ENCODE data around the gene PACSIN1. TPM values are rescaled to one million over a fixed set of nuclear protein-coding genes. Genes with fewer than 3 reads are reported as not detected.

The PACSIN1 gene
- total and polyA plus RNA-seq, 2 experiments from 2014 or later, result 12.1 to 20.3 TPM

GRCh38 chr6:34560366-34561226 lies 94.7 kb downstream of the PACSIN1 start:
- Histone ChIP-seq H3K9me3 (ENCODE audit: low read depth) (no peaks in the 10 kb centered on the region), H3K27ac (peak overlapping the region; percentile 90), H3K36me3 (no peaks in the 10 kb centered on the region), H3K4me1 (ENCODE audit: low read depth) (peaks cover 15% of the 10 kb centered on the region), H3K4me3 (no peak overlapping the region), H3K27me3 (no peaks in the 10 kb centered on the region)
- peak; percentile 21 for TF ChIP-seq CTCF (IDR thresholded peaks at IDR 0.05; ENCODE audit: low read depth, low read length)
- DNase-seq (ENCODE audit: low read depth in 1 of 2, low spot score in 1 of 2), result peak; percentile 55 to 83

GRCh38 chr6:34561227-34561530 lies 95.3 kb downstream of the PACSIN1 start:
- Histone ChIP-seq H3K27me3 (no peaks in the 10 kb centered on the region), H3K4me1 (ENCODE audit: low read depth) (peaks cover 20% of the 10 kb centered on the region), H3K27ac (peak overlapping the region; percentile 90), H3K4me3 (no peak overlapping the region), H3K36me3 (no peaks in the 10 kb centered on the region), H3K9me3 (ENCODE audit: low read depth) (no peaks in the 10 kb centered on the region)
- no peak for TF ChIP-seq CTCF (IDR thresholded peaks at IDR 0.05; ENCODE audit: low read depth, low read length)
- no peak for DNase-seq (ENCODE audit: low read depth in 1 of 2, low spot score in 1 of 2)

GRCh38 chr6:34562350-34562749 lies 96.5 kb downstream of the PACSIN1 start:
- Histone ChIP-seq H3K9me3 (ENCODE audit: low read depth) (no peaks in the 10 kb centered on the region), H3K27me3 (no peaks in the 10 kb centered on the region), H3K36me3 (no peaks in the 10 kb centered on the region), H3K4me3 (no peak overlapping the region), H3K4me1 (ENCODE audit: low read depth) (peaks cover 25% of the 10 kb centered on the region), H3K27ac (peak overlapping the region; percentile 64)
- no peak for DNase-seq (ENCODE audit: low read depth in 1 of 2, low spot score in 1 of 2)
- no peak for TF ChIP-seq CTCF (IDR thresholded peaks at IDR 0.05; ENCODE audit: low read depth, low read length)

DNA sequence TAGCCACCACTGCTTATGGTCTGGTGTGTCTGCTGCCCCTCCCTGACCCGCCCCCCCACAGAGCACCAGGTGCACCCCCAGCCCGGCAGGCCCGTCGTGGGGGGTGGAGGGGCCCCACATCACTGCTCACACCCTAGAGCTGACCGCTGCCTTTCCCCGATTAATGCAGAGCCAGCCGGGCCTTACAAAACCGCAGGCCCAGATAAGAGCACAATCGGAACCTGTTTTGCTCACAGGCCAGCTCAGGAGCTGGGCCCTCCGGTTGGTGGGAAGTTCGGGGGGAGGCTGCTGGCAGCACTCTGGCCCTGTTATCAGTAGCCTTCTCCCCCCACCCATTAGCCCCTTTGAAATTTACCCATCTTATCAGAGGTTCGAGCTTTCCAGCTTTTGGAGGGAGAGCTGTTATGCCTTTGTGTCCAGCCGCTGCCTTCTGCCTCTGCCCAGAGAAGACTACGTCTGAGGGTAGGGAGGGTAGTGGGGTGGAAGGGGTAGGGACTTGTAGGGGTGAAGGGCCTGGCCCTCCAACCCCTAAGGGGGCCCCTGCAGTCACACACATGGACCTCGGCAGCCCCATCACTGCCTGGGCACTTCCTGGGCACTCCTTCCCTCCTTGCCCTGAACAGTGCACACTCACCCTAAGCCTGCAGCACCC lies 97.1 kb downstream of the PACSIN1 start:
- H3K36me3 ChIP-seq, result no peaks in the 10 kb centered on the region
- DNase-seq (ENCODE audit: low read depth in 1 of 2, low spot score in 1 of 2), result peak in 1 of 2 donors; percentile 60
- TF ChIP-seq CTCF (IDR thresholded peaks at IDR 0.05; ENCODE audit: low read depth, low read length), result no peak
- no peaks in the 10 kb centered on the region for H3K27me3 ChIP-seq
- H3K27ac ChIP-seq, result peak overlapping the region; percentile 64
- H3K4me1 ChIP-seq (ENCODE audit: low read depth), result peaks cover 25% of the 10 kb centered on the region
- no peak overlapping the region for H3K4me3 ChIP-seq
- no peaks in the 10 kb centered on the region for H3K9me3 ChIP-seq (ENCODE audit: low read depth)

DNA sequence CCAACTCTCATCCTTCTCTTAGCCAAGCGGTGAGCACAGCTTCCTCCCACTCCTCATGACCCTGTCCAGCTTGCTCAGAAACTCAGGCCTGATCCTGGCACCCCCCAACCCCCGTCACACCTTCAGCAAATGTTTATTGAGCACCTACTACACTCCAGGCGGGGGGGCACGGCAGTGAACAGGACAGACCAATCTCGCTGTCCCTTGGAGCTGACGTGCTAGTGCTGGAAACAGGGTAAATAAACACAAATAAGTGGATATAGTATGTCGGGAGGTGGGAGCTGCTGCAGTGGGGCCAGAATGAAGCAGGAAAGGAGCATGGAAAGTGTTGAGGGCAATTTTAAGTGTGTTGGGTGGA lies 97.6 kb downstream of the PACSIN1 start:
- no peak for DNase-seq (ENCODE audit: low read depth in 1 of 2, low spot score in 1 of 2)
- H3K4me3 ChIP-seq, result no peak overlapping the region
- H3K27me3 ChIP-seq, result no peaks in the 10 kb centered on the region
- H3K9me3 ChIP-seq (ENCODE audit: low read depth), result no peaks in the 10 kb centered on the region
- H3K4me1 ChIP-seq (ENCODE audit: low read depth), result peaks cover 25% of the 10 kb centered on the region
- H3K27ac ChIP-seq, result no peak overlapping the region
- H3K36me3 ChIP-seq, result no peaks in the 10 kb centered on the region
- no peak for TF ChIP-seq CTCF (IDR thresholded peaks at IDR 0.05; ENCODE audit: low read depth, low read length)
